ENCODE results near the gene LSM4.

The LSM4 gene

GRCh38 chr19:18264971-18265540 is 57.8 kb downstream of the LSM4 start:
- peak overlapping the region; percentile 43 for H3K4me2 ChIP-seq (ENCODE audit: low read length)
- H3K36me3 ChIP-seq (ENCODE audit: control insufficient read depth, insufficient read depth, low read length): no peaks in the 10 kb centered on the region
- H2AFZ ChIP-seq: peak overlapping the region; percentile 72
- H3K4me1 ChIP-seq: peaks cover 20% of the 10 kb centered on the region
- H3K4me3 ChIP-seq (ENCODE audit: low read depth, low read length): peak overlapping the region; percentile 8
- TF ChIP-seq CTCF (IDR thresholded peaks at IDR 0.05): no peak
- H3K9ac ChIP-seq: peak overlapping the region; percentile 24
- peak overlapping the region; percentile 97 for H3K27ac ChIP-seq
- H3K27me3 ChIP-seq (ENCODE audit: control insufficient read depth, insufficient read depth, low read length): no peaks in the 10 kb centered on the region
- no peaks in the 10 kb centered on the region for H3K79me2 ChIP-seq
- no peaks in the 10 kb centered on the region for H3K9me3 ChIP-seq (ENCODE audit: control insufficient read depth, low read length)

DNA sequence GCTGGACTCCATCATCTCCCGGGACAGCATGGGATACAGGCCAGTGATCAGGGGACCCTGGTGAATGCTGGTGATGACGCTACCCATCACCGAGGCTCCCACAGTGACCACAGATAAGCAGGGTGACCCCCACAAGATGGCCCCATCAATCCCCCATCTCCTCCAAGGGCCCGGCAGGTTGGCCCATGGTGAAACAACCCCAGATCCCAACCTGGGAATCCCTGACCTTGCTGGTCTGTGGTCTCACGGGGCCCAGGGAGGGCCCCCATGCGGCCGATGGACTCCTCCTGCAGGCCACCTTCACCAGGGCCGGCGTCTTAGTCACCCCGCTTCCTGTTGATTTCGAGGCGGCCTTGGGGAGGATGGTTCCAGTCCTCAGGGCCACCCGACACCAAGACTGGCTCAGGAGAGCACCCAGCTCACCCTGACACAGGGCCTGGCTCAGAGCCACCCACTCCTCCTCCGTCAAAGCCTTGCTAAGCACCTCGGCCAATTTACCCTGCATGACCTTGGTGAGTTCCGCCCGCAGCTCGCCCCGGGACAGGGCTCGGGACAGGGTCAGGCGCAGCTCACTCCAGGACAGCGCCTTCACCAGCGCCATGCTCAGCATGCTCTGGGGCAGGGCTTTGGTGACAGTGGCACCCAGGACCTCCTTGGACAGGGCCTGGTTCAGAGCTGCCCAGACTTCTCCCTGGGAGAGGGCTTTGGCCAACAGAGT is 58.6 kb downstream of the LSM4 start:
- Histone ChIP-seq H3K9ac (peak overlapping the region; percentile 24), H3K79me2 (no peaks in the 10 kb centered on the region), H3K27me3 (ENCODE audit: control insufficient read depth, insufficient read depth, low read length) (no peaks in the 10 kb centered on the region), H2AFZ (peak overlapping the region; percentile 72), H3K36me3 (ENCODE audit: control insufficient read depth, insufficient read depth, low read length) (no peaks in the 10 kb centered on the region), H3K4me3 (ENCODE audit: low read depth, low read length) (peak overlapping the region; percentile 8), H3K27ac (peak overlapping the region; percentile 97), H3K9me3 (ENCODE audit: control insufficient read depth, low read length) (no peaks in the 10 kb centered on the region), H3K4me2 (ENCODE audit: low read length) (peak overlapping the region; percentile 43), H3K4me1 (peaks cover 20% of the 10 kb centered on the region)
- TF ChIP-seq CTCF (IDR thresholded peaks at IDR 0.05): no peak

- H3K36me3 ChIP-seq (ENCODE audit: control insufficient read depth, insufficient read depth, low read length): no peaks in the 10 kb centered on the region
- H3K4me3 ChIP-seq (ENCODE audit: low read depth, low read length): no peak overlapping the region
- H3K9me3 ChIP-seq (ENCODE audit: control insufficient read depth, low read length): no peaks in the 10 kb centered on the region
- H3K4me1 ChIP-seq: peaks cover 20% of the 10 kb centered on the region
- H3K4me2 ChIP-seq (ENCODE audit: low read length): peak overlapping the region; percentile 43
- H2AFZ ChIP-seq: no peak overlapping the region
- no peaks in the 10 kb centered on the region for H3K79me2 ChIP-seq
- no peak for TF ChIP-seq CTCF (IDR thresholded peaks at IDR 0.05)
- no peaks in the 10 kb centered on the region for H3K27me3 ChIP-seq (ENCODE audit: control insufficient read depth, insufficient read depth, low read length)
- peak overlapping the region; percentile 97 for H3K27ac ChIP-seq
- H3K9ac ChIP-seq: no peak overlapping the region
Observed at GRCh38 chr19:18263324-18264136, 59.3 kb downstream of the LSM4 start.

- no peaks in the 10 kb centered on the region for H3K36me3 ChIP-seq (ENCODE audit: control insufficient read depth, insufficient read depth, low read length)
- H3K4me2 ChIP-seq (ENCODE audit: low read length): no peak overlapping the region
- no peak overlapping the region for H3K4me3 ChIP-seq (ENCODE audit: low read depth, low read length)
- H3K9ac ChIP-seq: no peak overlapping the region
- H2AFZ ChIP-seq: no peak overlapping the region
- no peaks in the 10 kb centered on the region for H3K9me3 ChIP-seq (ENCODE audit: control insufficient read depth, low read length)
- H3K27me3 ChIP-seq (ENCODE audit: control insufficient read depth, insufficient read depth, low read length): no peaks in the 10 kb centered on the region
- no peak for TF ChIP-seq CTCF (IDR thresholded peaks at IDR 0.05)
- H3K79me2 ChIP-seq: no peaks in the 10 kb centered on the region
- H3K27ac ChIP-seq: no peak overlapping the region
- peaks cover 20% of the 10 kb centered on the region for H3K4me1 ChIP-seq
Observed at GRCh38 chr19:18262917-18263316, 60.0 kb downstream of the LSM4 start.
